GM12878 (cell line): ENCODE measurements around the gene CDKN2B.

ENCODE experiments used
- CEBPB ChIP-seq, 2 experiments: fragments of 150-350 bp in 1 of 2; IDR thresholded peaks; 2 replicates each; pipeline ENCODE4 v1.6.1; 2012 to 2014; ENCODE audit warnings: low read depth in 2 of 2, low read length in 2 of 2, borderline replicate concordance in 1 of 2, inconsistent platforms in 1 of 2
- CTCF ChIP-seq, 3 experiments: IDR thresholded peaks in 2 of 3; conservative IDR thresholded peaks in 1 of 3; 2 replicates each; pipeline ENCODE4 v1.5.1; 2011; ENCODE audit warnings: low read depth in 3 of 3, low read length in 3 of 3, mild to moderate bottlenecking in 3 of 3, control low read depth in 2 of 3, moderate library complexity in 2 of 3, inconsistent platforms in 1 of 3, mixed read lengths in 1 of 3; ENCODE audit not compliant: control insufficient read depth in 2 of 3, insufficient read depth in 1 of 3; ENCODE audit errors: extremely low read depth in 1 of 3
- ELK1 ChIP-seq: IDR thresholded peaks from 2 replicates; pipeline ENCODE4 v1.6.1; 2012; ENCODE audit warnings: low read depth, low read length, improper control_type of control experiment
- EP300 ChIP-seq, 2 experiments: fragments of 150-350 bp in 1 of 2; IDR thresholded peaks; 2 replicates each; pipeline ENCODE4 v1.6.1; 2011 to 2012; ENCODE audit warnings: low read depth in 2 of 2, low read length in 2 of 2, borderline replicate concordance in 1 of 2, improper control_type of control experiment in 1 of 2, inconsistent platforms in 1 of 2; ENCODE audit not compliant: control insufficient read depth in 1 of 2
- GABPA ChIP-seq: IDR thresholded peaks from 2 replicates; pipeline ENCODE4 v1.6.1; 2014; ENCODE audit warnings: antibody characterized with exemption, low read depth, mild to moderate bottlenecking, inconsistent platforms
- RAD21 ChIP-seq: IDR thresholded peaks from 2 replicates; pipeline ENCODE4 v1.6.1; 2011; ENCODE audit warnings: mild to moderate bottlenecking, low read depth, low read length, moderate library complexity; ENCODE audit not compliant: insufficient read depth
- RB1 ChIP-seq: fragments of 450-650 bp; formaldehyde crosslinking; IDR thresholded peaks from 2 replicates; pipeline ENCODE4 v1.6.1; 2017; ENCODE audit warnings: mild to moderate bottlenecking, borderline replicate concordance
- SMC3 ChIP-seq: IDR thresholded peaks from 2 replicates; pipeline ENCODE4 v1.6.1; 2011; ENCODE audit warnings: low read length, improper control_type of control experiment, borderline replicate concordance
- SP1 ChIP-seq: IDR thresholded peaks from one replicate; pipeline ENCODE4 v1.6.1; 2011; ENCODE audit warnings: low read depth, low read length
- ZSCAN29 ChIP-seq: fragments of 450-650 bp; IDR thresholded peaks from 2 replicates; pipeline ENCODE4 v1.6.1; 2017; ENCODE audit warnings: mild to moderate bottlenecking, moderate library complexity

- no peak for TF ChIP-seq ELK1
- no peak for TF ChIP-seq CEBPB (IDR thresholded peaks at IDR 0.05; ENCODE audit: borderline replicate concordance in 1 of 2, low read depth in 2 of 2, low read length in 2 of 2)
- TF ChIP-seq SP1 = no peak
- no peak for TF ChIP-seq SMC3
- no peak for TF ChIP-seq EP300 (IDR thresholded peaks at IDR 0.05; ENCODE audit: borderline replicate concordance in 1 of 2, control insufficient read depth in 1 of 2, low read depth in 2 of 2, low read length in 2 of 2)
- no peak for TF ChIP-seq GABPA
- TF ChIP-seq RAD21 = no peak
- no peak for TF ChIP-seq RB1
- no peak for TF ChIP-seq CTCF (IDR thresholded peaks at IDR 0.05 in 2 of 3, conservative IDR thresholded peaks at IDR 0.05 in 1 of 3; ENCODE audit: control insufficient read depth in 2 of 3, extremely low read depth in 1 of 3, insufficient read depth in 1 of 3, low read depth in 3 of 3, low read length in 3 of 3)
- TF ChIP-seq ZSCAN29 = no peak
These were observed 45.4 kb upstream of the CDKN2B start for GRCh38 chr9:22054529-22054928.
